Raji (cell line): Measurements from ENCODE around the gene PRKCQ.

ENCODE experiments used
- POLR2A ChIP-seq: IDR thresholded peaks from 2 replicates; pipeline ENCODE4 v1.6.1; 2011; ENCODE audit warnings: low read depth, low read length, control low read depth; ENCODE audit not compliant: insufficient read depth

PRKCQ gene

GRCh38 chr10:6558759-6559461 is 21.2 kb downstream of the PRKCQ start:
- TF ChIP-seq POLR2A = no peak

- TF ChIP-seq POLR2A = no peak
Observed at GRCh38 chr10:6558272-6558671, 21.8 kb downstream of the PRKCQ start.

GRCh38 chr10:6553937-6554336 is 26.1 kb downstream of the PRKCQ start:
- no peak for TF ChIP-seq POLR2A

- no peak for TF ChIP-seq POLR2A
Observed at GRCh38 chr10:6543431-6544005, 36.6 kb downstream of the PRKCQ start.

- TF ChIP-seq POLR2A = no peak
Observed at GRCh38 chr10:6542999-6543430, 37.1 kb downstream of the PRKCQ start.

- TF ChIP-seq POLR2A = no peak
Observed at GRCh38 chr10:6539833-6540232, 40.2 kb downstream of the PRKCQ start.

GRCh38 chr10:6537770-6538169 is 42.3 kb downstream of the PRKCQ start:
- no peak for TF ChIP-seq POLR2A

- TF ChIP-seq POLR2A = no peak
Observed at GRCh38 chr10:6536102-6536501, 44.0 kb downstream of the PRKCQ start.

- TF ChIP-seq POLR2A = no peak
Observed at GRCh38 chr10:6535156-6535764, 44.8 kb downstream of the PRKCQ start.

GRCh38 chr10:6532321-6532720 is 47.8 kb downstream of the PRKCQ start:
- no peak for TF ChIP-seq POLR2A

GRCh38 chr10:6530966-6531365 is 49.1 kb downstream of the PRKCQ start:
- no peak for TF ChIP-seq POLR2A

- TF ChIP-seq POLR2A = no peak
Observed at GRCh38 chr10:6530211-6530840, 49.8 kb downstream of the PRKCQ start.

GRCh38 chr10:6528198-6528950 is 51.7 kb downstream of the PRKCQ start:
- TF ChIP-seq POLR2A = no peak

GRCh38 chr10:6525599-6526165 is 54.4 kb downstream of the PRKCQ start:
- no peak for TF ChIP-seq POLR2A

GRCh38 chr10:6522230-6522629 is 57.8 kb downstream of the PRKCQ start:
- TF ChIP-seq POLR2A = no peak

GRCh38 chr10:6520138-6520537 is 59.9 kb downstream of the PRKCQ start:
- no peak for TF ChIP-seq POLR2A
